MV-4-11 (cell line): Measurements from ENCODE around the gene GLYATL1B.
"Not testable (repeated sequence)": the region's sequence is repeated elsewhere in the genome, so short reads cannot be mapped to it uniquely, and the experiment has no call there.

Experiments used
- DNase-seq: peaks from one replicate; lab custom pipeline; 2025; lab: John Stamatoyannopoulos, UW

The GLYATL1B gene, protein sequence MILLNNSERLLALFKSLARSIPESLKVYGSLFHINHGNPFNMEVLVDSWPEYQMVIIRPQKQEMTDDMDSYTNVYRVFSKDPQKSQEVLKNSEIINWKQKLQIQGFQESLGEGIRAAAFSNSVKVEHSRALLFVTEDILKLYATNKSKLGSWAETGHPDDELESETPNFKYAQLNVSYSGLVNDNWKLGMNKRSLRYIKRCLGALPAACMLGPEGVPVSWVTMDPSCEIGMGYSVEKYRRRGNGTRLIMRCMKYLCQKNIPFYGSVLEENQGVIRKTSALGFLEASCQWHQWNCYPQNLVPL

GRCh38 chr11:59086007-59086406 is at the start of gene GLYATL1B:
TSS of gene GLYATL1B (plus strand) at chr11:59086307. CDS start at chr11:59086307, 0 bp downstream.
- DNase-seq, result not testable (repeated sequence)

DNA sequence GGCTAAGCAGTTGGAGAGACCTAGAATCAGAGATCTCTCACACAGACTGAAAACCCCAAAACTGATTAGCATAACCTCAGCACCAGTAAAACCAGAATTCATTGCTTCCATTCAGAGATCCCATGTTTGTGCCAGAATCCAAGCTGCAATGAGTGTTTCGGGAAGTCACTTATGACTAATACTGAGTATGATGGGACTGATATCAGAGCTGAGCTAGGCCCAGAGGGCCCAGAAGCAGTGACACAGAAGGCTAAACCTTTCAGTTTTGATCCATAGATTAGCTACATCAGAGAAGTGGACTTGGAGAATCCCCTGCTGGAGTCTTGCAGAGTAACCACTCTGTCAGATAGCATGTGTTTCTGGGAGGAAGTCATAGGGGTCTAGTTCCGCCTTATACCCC is 49.6 kb upstream of the GLYATL1B start:
- not testable (repeated sequence) for DNase-seq

DNA sequence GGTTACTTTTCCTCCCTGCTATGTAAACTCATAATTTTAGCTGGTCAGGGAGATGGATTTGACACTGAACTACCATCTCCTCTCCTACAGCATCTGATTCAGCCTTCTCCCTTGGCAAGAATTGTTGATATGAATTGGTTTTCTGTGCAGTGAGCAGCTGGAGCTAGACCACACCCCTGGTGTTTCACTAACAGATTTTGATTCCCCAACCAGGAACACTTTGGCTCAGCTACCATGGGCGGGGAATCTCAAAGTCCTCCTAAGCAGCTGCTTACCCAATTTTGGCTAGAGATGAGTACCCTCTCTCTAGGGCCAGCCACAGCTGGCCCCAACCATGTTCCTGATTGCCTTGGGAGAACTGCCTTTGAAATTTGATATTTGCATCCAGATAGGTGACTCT is 48.7 kb upstream of the GLYATL1B start:
- DNase-seq, result not testable (repeated sequence)

DNA sequence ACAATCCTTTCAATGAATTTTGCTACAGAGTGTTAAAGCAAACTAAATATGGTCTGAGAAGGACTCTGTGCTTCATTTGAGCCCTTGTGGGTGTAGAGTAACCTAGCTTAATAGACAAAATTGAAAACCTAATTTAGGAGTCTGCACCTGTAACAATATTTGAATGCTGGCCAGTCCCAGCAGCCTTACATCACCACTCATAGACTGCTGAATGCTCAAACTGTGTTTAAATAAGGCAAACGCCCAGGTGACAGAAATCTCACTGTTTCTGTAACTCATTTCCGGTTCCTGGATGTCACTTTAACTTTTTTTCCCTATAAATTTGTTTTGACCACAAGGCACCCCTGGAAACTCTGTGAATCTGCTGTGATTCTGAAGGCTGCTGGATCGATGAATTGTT is 45.5 kb upstream of the GLYATL1B start:
- no peak for DNase-seq

- DNase-seq, result not testable (repeated sequence)
Observed at GRCh38 chr11:59051383-59051782, 34.7 kb upstream of the GLYATL1B start.

DNA sequence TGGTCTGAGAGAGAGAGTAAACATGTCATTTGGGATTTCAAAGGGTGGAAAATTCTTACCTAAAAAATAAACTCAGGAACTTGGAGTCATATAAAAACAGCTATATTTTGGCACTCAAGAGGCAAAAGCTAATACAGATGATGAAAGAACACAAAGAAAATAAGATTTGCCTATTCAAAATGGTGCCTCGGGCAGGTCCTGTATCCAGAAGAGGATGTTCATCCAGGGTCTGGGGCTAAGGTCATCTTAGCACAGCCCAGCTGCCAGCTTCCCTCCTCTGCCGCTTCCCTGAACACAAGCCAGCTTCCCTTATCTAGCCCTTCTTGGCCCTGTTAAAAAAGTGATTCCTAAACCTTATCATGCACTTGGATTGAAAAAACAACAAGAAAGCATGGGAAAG is 33.8 kb upstream of the GLYATL1B start:
- DNase-seq, result not testable (repeated sequence)

DNA sequence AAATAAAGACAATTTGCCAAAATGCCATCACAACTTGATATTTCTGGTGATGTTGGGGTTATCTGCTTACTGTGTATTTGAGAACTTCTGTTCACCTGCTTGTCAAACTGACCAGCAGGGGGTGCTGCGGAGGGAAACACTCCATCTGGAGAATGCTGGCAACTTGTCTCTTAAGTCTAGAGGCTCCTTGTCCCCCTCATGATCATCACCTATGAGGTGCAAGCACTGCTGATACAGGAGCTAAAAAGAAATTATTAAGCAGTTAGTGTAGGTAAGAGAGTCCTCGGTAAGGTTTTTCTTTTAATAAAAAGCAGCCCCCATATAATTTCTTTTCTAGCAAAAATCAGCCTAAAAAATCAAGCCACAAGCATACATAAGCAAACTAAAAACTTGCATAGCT is 32.7 kb upstream of the GLYATL1B start:
- DNase-seq, result peak; percentile 51

GRCh38 chr11:59058120-59059033 is 27.7 kb upstream of the GLYATL1B start:
- peak; percentile 78 for DNase-seq

DNA sequence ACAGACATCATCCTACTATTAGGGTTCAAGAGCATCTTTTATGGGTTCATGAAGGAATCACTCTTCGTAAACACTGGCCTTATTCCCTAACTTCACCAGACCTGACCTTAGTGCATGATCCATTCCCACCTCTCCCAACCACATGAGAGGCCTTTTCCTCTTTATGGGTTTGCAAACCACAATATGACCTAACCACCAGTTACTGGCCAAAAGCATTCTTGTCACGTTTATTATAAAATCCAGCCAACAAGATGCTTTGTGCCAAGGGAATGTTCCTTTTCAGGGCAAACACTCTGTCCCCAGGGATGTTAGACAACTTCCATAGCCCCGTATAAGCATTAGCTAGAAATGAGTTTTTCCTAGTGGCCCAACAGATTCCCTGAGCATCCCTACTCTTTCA is 26.0 kb upstream of the GLYATL1B start:
- not testable (repeated sequence) for DNase-seq

GRCh38 chr11:59062602-59063529 is 23.2 kb upstream of the GLYATL1B start:
- no peak for DNase-seq

- DNase-seq, result not testable (repeated sequence)
Observed at GRCh38 chr11:59063996-59064727, 21.9 kb upstream of the GLYATL1B start.

- DNase-seq, result no peak
Observed at GRCh38 chr11:59069087-59069486, 17.0 kb upstream of the GLYATL1B start.

- peak; percentile 76 for DNase-seq
Observed at GRCh38 chr11:59076876-59077571, 9.1 kb upstream of the GLYATL1B start.

GRCh38 chr11:59078435-59078834 is 7.7 kb upstream of the GLYATL1B start:
- DNase-seq, result peak; percentile 72

DNA sequence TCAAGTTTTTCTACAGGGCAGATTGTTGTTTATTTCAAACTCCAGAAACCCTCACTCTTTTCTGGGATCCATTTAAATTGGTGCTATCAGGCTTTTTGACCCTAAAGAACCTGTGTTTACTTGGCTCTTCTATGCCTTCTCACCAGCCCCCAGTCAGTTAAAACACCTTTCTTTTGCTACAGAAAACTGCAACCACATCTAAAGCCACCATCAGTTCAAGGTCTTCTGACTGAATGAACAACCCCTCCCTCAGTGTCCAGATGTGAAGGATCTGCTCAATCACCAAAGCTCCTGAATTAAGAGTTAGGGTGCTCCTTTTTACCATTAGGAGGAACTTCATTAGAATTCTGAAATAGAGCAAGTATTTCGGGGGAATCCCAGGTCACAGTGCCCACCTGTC is 7.0 kb upstream of the GLYATL1B start:
- DNase-seq, result no peak

DNA sequence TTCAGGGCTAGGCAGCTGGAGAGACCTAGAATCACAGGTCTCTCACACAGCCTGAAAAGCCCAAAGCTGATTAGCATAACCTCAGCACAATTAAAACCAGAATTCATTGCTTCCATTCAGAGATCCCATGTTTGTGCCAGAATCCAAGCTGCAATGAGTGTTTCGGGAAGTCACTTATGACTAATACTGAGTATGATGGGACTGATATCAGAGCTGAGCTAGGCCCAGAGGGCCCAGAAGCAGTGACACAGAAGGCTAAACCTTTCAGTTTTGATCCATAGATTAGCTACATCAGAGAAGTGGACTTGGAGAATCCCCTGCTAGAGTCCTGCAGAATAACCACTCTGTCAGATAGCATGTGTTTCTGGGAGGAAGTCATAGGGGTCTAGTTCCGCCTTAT is 5.7 kb upstream of the GLYATL1B start:
- not testable (repeated sequence) for DNase-seq

DNA sequence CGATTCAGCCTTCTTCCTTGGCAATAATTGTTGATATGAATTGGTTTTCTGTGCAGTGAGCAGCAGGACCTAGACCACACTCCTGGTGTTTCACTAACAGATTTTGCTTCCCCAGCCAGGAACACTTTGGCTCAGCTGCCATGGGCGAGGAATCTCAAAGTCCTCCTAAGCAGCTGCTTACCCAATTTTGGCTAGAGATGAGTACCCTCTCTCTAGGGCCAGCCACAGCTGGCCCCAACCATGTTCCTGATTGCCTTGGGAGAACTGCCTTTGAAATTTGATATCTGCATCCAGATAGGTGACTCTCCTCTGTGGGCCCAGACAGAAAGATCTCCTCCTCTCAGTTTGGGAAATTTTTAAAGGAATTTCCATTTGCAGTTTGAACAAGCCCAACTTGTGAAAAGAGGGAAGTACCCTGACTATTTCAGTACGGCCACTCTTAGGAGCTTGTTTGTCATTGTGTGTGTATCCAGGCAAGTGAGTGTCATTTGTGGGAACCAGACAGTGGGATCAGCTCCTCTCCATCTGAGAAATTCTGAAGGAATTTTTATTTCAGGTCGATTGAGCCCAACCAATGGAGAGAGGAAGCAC is 4.6 kb upstream of the GLYATL1B start:
- DNase-seq, result not testable (repeated sequence)

DNA sequence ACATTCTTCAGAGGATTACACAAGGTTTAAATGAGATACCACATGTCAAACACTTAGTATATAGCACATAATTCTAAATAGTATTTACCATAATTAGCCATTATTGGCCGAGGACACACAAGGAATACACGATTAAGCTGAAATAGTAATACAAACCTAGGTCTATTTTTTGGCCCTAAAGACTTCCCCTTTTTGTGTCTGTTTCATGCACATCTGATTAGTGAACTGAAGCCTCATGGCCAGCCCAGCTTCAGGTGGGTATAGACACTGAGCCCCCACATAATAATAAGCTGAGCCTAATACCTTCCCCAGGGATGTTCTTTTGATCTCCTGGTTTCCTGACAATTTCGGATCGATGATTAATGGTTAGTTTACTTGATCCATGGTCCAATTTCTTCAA is 2.1 kb downstream of the GLYATL1B start:
- no peak for DNase-seq

DNA sequence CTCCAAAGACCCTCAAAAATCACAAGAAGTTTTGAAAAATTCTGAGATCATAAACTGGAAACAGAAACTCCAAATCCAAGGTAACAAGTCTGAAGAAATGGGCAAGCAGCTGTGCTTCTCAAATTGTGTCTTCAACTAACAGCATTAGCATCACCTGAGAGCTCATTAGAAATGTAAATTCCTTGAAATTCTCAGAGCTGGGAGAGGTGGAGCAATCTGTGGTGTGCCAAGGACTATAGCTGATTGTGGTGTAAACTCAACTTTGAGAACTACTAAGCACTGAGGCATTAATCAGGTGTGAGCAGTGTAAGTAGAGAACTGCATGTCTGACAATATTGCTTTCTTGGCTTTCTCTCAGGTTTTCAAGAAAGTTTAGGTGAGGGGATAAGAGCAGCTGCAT is 7.5 kb downstream of the GLYATL1B start:
- DNase-seq, result not testable (repeated sequence)

DNA sequence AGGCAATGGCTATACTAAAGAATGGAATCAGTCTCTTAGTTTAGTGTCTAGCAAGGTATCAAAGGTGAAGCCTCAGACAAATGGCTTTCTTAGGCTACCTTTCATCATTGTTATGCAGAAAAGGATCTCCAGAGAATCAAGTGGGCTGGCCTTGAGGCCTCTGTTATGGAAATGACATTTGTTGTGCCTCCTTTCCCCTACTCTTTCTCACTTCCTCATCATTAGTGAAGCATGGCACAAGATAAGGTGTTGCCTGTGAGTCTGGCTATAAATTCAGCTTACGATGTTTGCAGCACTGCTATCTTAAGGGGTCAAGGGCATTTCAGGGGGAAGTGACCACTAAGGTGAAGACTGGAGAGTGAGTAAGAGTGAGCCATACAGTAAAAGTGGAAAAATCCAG is 9.1 kb downstream of the GLYATL1B start:
- DNase-seq, result peak; percentile 48
